ENCODE results near the gene LAPTM4A. TPM values are rescaled to one million over a fixed set of nuclear protein-coding genes. Genes with fewer than 3 reads are reported as not detected.

Gene LAPTM4A
- total and polyA plus RNA-seq, 9 donors: 171 to 427 (median 341) TPM

DNA sequence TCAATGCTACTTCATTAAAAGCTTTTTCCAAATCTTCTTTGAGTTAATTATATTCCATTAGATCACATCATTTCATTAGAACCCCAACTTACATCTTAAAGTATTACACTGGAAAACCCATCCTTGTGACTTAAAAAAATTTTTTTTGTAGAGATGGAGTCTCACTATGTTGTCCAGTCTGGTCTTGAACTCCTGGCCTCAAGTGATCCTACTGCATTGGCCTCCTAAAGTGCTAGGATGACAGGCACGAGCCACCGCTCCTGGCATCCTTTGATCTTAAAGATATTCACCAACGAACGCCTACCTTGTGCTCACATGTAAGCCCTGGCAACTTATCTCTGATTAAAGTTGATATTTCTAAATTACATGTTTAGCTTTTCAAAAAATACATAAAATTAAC, 6.7 kb downstream of the LAPTM4A start:
- no CpG with 5 or more reads among the region's 4 CpGs for WGBS (ENCODE audit: insufficient coverage)
- no peaks in the 10 kb centered on the region for H3K27me3 ChIP-seq (ENCODE audit: control insufficient read depth, insufficient read depth, low read length)
- H3K27ac ChIP-seq (ENCODE audit: low read length): no peak overlapping the region
- no peaks in the 10 kb centered on the region for H3K9me3 ChIP-seq (replicated peaks; ENCODE audit: control insufficient read depth, low read depth, low read length)
- H3K4me3 ChIP-seq (ENCODE audit: low read length): no peak overlapping the region
- peaks cover 7% of the 10 kb centered on the region for H3K4me1 ChIP-seq (ENCODE audit: control insufficient read depth, insufficient read depth, low read length)
- peaks cover 13% of the 10 kb centered on the region for H3K36me3 ChIP-seq (ENCODE audit: control insufficient read depth, insufficient read depth, low read length)
- no peak for DNase-seq

DNA sequence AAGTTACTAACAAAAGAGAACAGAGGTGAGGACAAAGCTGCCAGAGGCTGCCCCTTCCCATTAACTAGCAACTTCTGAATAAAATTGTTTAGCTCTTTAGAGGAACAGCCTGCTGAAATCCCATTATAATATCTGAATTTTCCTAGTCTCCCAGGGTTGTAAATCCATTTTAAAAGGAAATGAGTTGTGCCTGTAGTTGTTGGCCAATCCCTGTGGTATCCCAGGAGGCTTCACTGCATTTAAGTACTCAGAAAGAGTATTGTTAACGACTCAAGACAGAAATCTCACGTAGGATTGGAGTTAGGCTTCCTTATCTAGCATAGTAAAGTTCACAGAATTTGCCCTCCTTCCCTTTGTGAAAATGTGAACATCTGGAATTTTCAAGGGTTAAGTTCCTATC, 8.9 kb downstream of the LAPTM4A start:
- Histone ChIP-seq H3K4me3 (ENCODE audit: low read length) (no peak overlapping the region), H3K4me1 (ENCODE audit: control insufficient read depth, insufficient read depth, low read length) (peaks cover 2% of the 10 kb centered on the region), H3K27me3 (ENCODE audit: control insufficient read depth, insufficient read depth, low read length) (no peaks in the 10 kb centered on the region), H3K27ac (ENCODE audit: low read length) (no peak overlapping the region), H3K9me3 (replicated peaks; ENCODE audit: control insufficient read depth, low read depth, low read length) (no peaks in the 10 kb centered on the region), H3K36me3 (ENCODE audit: control insufficient read depth, insufficient read depth, low read length) (peaks cover 31% of the 10 kb centered on the region)
- DNase-seq: no peak
- WGBS (ENCODE audit: insufficient coverage): no CpG with 5 or more reads among the region's 2 CpGs

DNA sequence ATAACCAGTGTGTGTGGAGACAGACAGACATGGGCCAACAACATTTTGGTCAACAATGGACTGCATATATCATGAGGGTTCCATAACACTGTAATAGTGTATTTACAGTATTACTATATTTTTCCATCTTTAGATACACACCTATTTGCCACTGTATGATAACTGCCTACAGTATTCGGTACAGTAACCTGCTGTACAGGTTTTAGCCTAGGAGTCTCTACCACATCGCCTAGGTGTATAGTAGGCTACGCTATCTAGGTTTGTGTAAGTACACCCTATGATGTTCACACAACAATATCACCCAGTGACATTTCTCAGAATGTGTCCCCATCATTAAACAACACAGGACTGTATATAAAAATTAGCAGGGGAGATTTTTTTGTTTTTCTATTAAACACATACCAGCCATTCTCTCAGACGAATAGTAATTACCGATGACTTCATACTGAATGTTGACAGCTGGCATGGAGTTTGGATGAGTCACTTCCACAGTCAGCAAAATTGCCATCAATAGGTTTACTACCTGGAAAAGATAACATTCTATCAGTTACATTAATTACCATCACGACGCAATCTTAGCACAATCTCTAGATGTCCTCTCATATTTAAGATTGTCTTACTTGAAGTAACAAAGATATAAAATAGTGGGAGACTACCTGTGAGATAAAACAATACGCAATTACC, 10.8 kb downstream of the LAPTM4A start:
- WGBS (ENCODE audit: insufficient coverage): no CpG with 5 or more reads among the region's 8 CpGs
- Histone ChIP-seq H3K36me3 (ENCODE audit: control insufficient read depth, insufficient read depth, low read length) (peaks cover 41% of the 10 kb centered on the region), H3K27ac (ENCODE audit: low read length) (no peak overlapping the region), H3K4me1 (ENCODE audit: control insufficient read depth, insufficient read depth, low read length) (peaks cover 2% of the 10 kb centered on the region), H3K4me3 (ENCODE audit: low read length) (no peak overlapping the region), H3K9me3 (replicated peaks; ENCODE audit: control insufficient read depth, low read depth, low read length) (no peaks in the 10 kb centered on the region), H3K27me3 (ENCODE audit: control insufficient read depth, insufficient read depth, low read length) (no peaks in the 10 kb centered on the region)
- no peak for DNase-seq

DNA sequence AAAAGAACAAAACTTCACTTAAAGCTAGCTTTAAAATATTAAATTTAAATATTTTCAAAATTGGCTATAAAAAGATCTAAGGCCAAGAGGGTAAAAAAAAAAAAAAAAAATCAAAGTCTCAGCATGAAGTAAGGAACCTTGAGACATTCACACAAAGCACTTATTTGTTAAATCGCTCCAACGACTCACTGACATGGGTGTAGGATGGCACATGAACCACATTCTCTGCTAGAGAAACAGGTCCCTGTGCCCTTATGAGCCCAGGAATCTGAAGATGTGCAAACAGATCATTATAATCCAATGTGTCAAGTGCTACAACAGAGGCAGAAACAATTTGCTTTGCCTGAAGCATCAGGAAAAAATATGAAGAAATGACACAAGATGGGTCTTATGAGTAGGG, 13.8 kb downstream of the LAPTM4A start:
- Histone ChIP-seq H3K4me3 (ENCODE audit: low read length) (no peak overlapping the region), H3K27me3 (ENCODE audit: control insufficient read depth, insufficient read depth, low read length) (no peaks in the 10 kb centered on the region), H3K9me3 (replicated peaks; ENCODE audit: control insufficient read depth, low read depth, low read length) (no peaks in the 10 kb centered on the region), H3K27ac (ENCODE audit: low read length) (no peak overlapping the region), H3K4me1 (ENCODE audit: control insufficient read depth, insufficient read depth, low read length) (peaks cover 2% of the 10 kb centered on the region), H3K36me3 (ENCODE audit: control insufficient read depth, insufficient read depth, low read length) (peaks cover 65% of the 10 kb centered on the region)
- DNase-seq: no peak
- WGBS (ENCODE audit: insufficient coverage): no CpG with 5 or more reads among the region's 2 CpGs

DNA sequence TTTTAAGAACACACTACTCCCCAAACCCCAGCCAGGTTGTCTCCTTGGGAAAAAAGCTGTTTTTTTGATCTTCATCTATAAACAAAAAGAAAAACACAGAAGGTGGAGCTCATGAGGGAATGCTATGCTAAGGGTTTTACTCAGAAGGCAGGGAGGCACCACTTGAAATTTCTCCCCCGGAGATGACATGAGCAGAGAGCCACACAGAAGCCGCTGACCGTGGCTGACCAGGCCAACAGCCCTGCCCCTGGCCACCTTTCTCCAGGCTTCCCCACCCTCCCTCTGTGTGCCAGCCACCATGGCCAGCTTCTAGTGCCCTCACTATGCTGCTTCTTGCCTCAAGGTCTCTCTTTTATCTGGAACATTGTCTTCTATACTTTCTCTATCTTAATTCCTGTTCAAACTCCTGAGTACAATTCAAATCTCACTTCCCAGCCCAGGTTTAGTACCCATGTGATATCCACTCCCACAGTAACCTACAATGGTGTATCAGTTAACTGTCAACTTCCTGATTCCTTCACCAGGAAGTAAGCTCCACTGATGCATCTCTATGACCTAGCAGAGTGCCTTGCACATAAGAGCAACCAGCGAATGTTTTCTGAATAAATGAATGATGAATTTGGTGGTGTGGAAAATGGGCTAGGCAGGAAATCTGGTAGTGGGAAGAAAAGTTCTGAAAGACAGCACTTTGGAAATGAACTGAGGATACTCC, 15.3 kb downstream of the LAPTM4A start:
- DNase-seq: no peak
- no peaks in the 10 kb centered on the region for H3K27me3 ChIP-seq (ENCODE audit: control insufficient read depth, insufficient read depth, low read length)
- 85% methylated on average over 3 of the region's 4 CpGs for WGBS (ENCODE audit: insufficient coverage)
- H3K4me3 ChIP-seq (ENCODE audit: low read length): no peak overlapping the region
- no peaks in the 10 kb centered on the region for H3K4me1 ChIP-seq (ENCODE audit: control insufficient read depth, insufficient read depth, low read length)
- H3K27ac ChIP-seq (ENCODE audit: low read length): no peak overlapping the region
- peaks cover 67% of the 10 kb centered on the region for H3K36me3 ChIP-seq (ENCODE audit: control insufficient read depth, insufficient read depth, low read length)
- H3K9me3 ChIP-seq (replicated peaks; ENCODE audit: control insufficient read depth, low read depth, low read length): no peaks in the 10 kb centered on the region

DNA sequence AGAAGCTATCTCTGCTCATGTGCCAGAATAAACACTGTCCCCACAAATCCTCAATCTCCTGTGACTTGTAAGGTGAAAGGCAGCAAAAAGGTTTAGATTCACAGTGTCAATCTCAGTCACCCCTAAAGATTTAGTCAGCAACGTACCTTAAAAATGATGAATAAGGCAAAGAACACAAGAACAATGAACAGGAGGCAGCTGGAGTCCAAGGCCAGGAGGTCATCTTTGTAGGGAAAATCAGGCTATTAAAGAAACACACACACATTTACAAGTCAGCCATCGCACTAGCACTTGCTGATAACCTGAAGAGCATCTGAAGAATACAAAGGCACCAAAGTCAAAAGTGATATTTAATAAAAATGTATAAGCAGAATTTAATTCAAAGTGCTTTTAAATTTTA, 16.6 kb downstream of the LAPTM4A start:
- Histone ChIP-seq H3K4me1 (ENCODE audit: control insufficient read depth, insufficient read depth, low read length) (no peaks in the 10 kb centered on the region), H3K27ac (ENCODE audit: low read length) (no peak overlapping the region), H3K4me3 (ENCODE audit: low read length) (no peak overlapping the region), H3K27me3 (ENCODE audit: control insufficient read depth, insufficient read depth, low read length) (no peaks in the 10 kb centered on the region), H3K9me3 (replicated peaks; ENCODE audit: control insufficient read depth, low read depth, low read length) (peaks cover 5% of the 10 kb centered on the region), H3K36me3 (ENCODE audit: control insufficient read depth, insufficient read depth, low read length) (peaks cover 69% of the 10 kb centered on the region)
- no peak for DNase-seq
- WGBS (ENCODE audit: insufficient coverage): no CpG with 5 or more reads among the region's 2 CpGs

DNA sequence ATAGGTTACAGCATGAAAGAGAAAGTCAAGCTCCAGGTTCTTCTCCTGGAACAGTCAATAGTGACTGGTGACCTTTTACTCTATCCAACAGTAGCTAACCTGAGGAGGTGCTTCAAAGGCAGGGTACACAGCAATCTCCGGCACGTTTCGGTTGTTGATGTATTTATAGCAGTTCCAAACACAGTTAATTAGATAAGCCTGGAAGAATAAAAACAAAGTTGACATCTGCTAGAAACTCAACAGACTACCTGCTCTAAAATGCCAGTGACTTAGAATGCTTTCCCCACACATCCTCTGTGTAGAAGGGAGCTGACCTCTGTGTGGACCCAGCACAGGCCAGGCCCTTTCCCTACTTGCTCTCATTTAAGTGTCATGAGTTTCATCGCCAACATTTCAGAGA, 17.2 kb downstream of the LAPTM4A start:
- Histone ChIP-seq H3K4me1 (ENCODE audit: control insufficient read depth, insufficient read depth, low read length) (no peaks in the 10 kb centered on the region), H3K9me3 (replicated peaks; ENCODE audit: control insufficient read depth, low read depth, low read length) (peaks cover 6% of the 10 kb centered on the region), H3K36me3 (ENCODE audit: control insufficient read depth, insufficient read depth, low read length) (peaks cover 64% of the 10 kb centered on the region), H3K4me3 (ENCODE audit: low read length) (no peak overlapping the region), H3K27me3 (ENCODE audit: control insufficient read depth, insufficient read depth, low read length) (no peaks in the 10 kb centered on the region), H3K27ac (ENCODE audit: low read length) (no peak overlapping the region)
- no CpG with 5 or more reads among the region's 4 CpGs for WGBS (ENCODE audit: insufficient coverage)
- DNase-seq: no peak

DNA sequence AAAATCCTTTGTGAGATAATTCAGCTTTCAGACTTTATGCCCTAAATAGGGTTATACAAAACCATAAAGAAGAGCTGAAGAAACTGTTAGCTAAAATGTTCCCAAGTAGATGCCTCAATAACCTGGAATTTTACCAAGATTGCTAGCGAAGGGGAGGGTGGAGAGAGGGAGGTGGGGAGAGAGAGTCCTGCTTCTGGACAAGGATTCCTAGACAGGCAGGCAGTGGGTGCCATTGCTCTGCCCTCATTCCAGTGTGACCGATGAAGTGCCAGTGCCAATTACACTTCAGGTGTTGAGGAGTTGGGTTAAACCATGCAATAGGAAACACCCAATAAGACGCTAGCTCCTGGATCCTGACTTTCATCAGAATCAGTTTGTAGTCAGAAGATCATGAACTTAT, 18.1 kb downstream of the LAPTM4A start:
- WGBS (ENCODE audit: insufficient coverage): 86% methylated on average over 1 of the region's 3 CpGs
- DNase-seq: no peak
- no peaks in the 10 kb centered on the region for H3K4me1 ChIP-seq (ENCODE audit: control insufficient read depth, insufficient read depth, low read length)
- H3K36me3 ChIP-seq (ENCODE audit: control insufficient read depth, insufficient read depth, low read length): peaks cover 66% of the 10 kb centered on the region
- peaks cover 6% of the 10 kb centered on the region for H3K9me3 ChIP-seq (replicated peaks; ENCODE audit: control insufficient read depth, low read depth, low read length)
- H3K27ac ChIP-seq (ENCODE audit: low read length): no peak overlapping the region
- no peaks in the 10 kb centered on the region for H3K27me3 ChIP-seq (ENCODE audit: control insufficient read depth, insufficient read depth, low read length)
- no peak overlapping the region for H3K4me3 ChIP-seq (ENCODE audit: low read length)

DNA sequence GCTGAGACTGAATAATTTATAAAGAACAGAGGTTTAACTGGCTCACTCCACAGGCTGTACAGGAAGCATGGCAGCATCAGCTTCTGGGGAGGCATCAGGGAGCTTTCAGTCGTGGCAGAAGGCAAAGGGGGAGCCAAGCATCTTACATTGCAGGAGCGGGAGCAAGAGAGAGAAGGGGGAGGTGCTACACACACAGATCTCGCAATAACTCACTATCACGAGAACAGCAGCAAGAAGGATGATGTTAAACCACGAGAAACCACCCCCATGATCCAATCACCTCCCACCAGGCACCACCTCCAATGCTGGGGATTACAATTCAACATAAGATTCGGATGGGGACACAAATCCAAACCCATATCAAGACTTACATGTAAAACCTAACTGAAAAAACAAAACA, 21.2 kb downstream of the LAPTM4A start:
- H3K9me3 ChIP-seq (replicated peaks; ENCODE audit: control insufficient read depth, low read depth, low read length): peaks cover 6% of the 10 kb centered on the region
- WGBS (ENCODE audit: insufficient coverage): 94% methylated on average over 5 of the region's 6 CpGs
- H3K27me3 ChIP-seq (ENCODE audit: control insufficient read depth, insufficient read depth, low read length): no peaks in the 10 kb centered on the region
- peaks cover 54% of the 10 kb centered on the region for H3K36me3 ChIP-seq (ENCODE audit: control insufficient read depth, insufficient read depth, low read length)
- no peak for DNase-seq
- no peak overlapping the region for H3K4me3 ChIP-seq (ENCODE audit: low read length)
- H3K27ac ChIP-seq (ENCODE audit: low read length): no peak overlapping the region
- no peaks in the 10 kb centered on the region for H3K4me1 ChIP-seq (ENCODE audit: control insufficient read depth, insufficient read depth, low read length)

DNA sequence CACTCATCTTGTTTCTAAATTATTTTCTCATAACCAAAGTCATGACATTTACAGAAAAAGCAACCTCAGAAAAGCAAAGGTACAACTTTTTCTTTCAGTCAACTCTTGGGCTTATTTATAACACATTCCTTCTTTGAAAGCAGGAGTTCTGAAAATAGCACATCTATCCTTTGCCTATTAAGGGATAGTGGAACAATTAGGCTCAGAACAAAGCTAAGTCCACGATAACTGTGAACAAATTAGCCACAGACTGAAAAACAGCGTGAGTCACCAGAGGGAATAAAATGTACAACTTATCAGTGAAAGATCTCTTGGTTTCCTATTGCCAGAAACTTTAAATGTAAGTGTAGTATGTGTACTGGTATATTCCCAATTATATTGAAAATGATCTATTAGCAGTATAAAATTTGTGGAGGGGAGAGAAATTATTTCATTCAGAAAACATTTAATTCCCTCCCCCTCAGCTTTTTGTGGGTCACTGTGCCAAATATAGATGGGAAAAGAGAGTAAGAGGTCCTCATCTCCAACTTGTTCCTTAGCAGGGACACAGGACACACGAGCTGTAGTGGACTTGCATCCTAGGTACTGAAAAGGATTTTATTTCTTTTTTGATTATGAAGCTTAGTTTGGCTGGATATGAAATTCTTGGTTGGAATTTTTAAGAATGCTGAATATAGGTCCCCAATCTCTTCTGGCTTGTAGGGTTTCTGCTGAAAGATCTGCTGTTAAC, 23.6 kb downstream of the LAPTM4A start:
- H3K27me3 ChIP-seq (ENCODE audit: control insufficient read depth, insufficient read depth, low read length): no peaks in the 10 kb centered on the region
- WGBS (ENCODE audit: insufficient coverage): 80% methylated on average over 1 of the region's 3 CpGs

More for the DNA sequence above, 23.6 kb downstream of the LAPTM4A start:
- Histone ChIP-seq H3K36me3 (ENCODE audit: control insufficient read depth, insufficient read depth, low read length) (peaks cover 34% of the 10 kb centered on the region), H3K9me3 (replicated peaks; ENCODE audit: control insufficient read depth, low read depth, low read length) (peaks cover 6% of the 10 kb centered on the region), H3K4me3 (ENCODE audit: low read length) (no peak overlapping the region), H3K27ac (ENCODE audit: low read length) (no peak overlapping the region), H3K4me1 (ENCODE audit: control insufficient read depth, insufficient read depth, low read length) (no peaks in the 10 kb centered on the region)
- DNase-seq: no peak

Data from muscle of leg (tissue), 11 donors.